NCI-H1694 treated with DMSO at 0.1 percent for 48 hours (cell line): ENCODE measurements around the gene PRDX3.
A peak's percentile ranks its signal among the peaks of the same experiment; 100 is the strongest.
"Not testable (repeated sequence)": the region's sequence is repeated elsewhere in the genome, so short reads cannot be mapped to it uniquely, and the experiment has no call there.

ENCODE experiments used
- DNase-seq: peaks from one replicate; lab custom pipeline; 2025; lab: John Stamatoyannopoulos, UW

Gene PRDX3

GRCh38 chr10:119165171-119166117 is 13.2 kb downstream of the PRDX3 start, which contains the start of gene SFXN4:
TSS of gene SFXN4 (minus strand) at chr10:119165714. CDS start at chr10:119165647, 67 bp downstream.
- peak; percentile 19 for DNase-seq

GRCh38 chr10:119162452-119163092 is 16.0 kb downstream of the PRDX3 start:
- no peak for DNase-seq

GRCh38 chr10:119161680-119162451 is 16.7 kb downstream of the PRDX3 start:
- no peak for DNase-seq

- DNase-seq = no peak
Measured at GRCh38 chr10:119159332-119159731, 19.3 kb downstream of the PRDX3 start.

GRCh38 chr10:119153661-119154060 is 25.0 kb downstream of the PRDX3 start:
- no peak for DNase-seq

GRCh38 chr10:119153041-119153440 is 25.6 kb downstream of the PRDX3 start:
- no peak for DNase-seq

- not testable (repeated sequence) for DNase-seq
Measured at GRCh38 chr10:119151601-119152000, 27.0 kb downstream of the PRDX3 start.

GRCh38 chr10:119149729-119150128 is 28.9 kb downstream of the PRDX3 start:
- no peak for DNase-seq

- DNase-seq = no peak
Measured at GRCh38 chr10:119149157-119149556, 29.5 kb downstream of the PRDX3 start.

- DNase-seq = no peak
Measured at GRCh38 chr10:119143657-119144056, 35.0 kb downstream of the PRDX3 start.

- DNase-seq = no peak
Measured at GRCh38 chr10:119140603-119141245, 37.9 kb downstream of the PRDX3 start.

GRCh38 chr10:119139464-119140067 is 39.0 kb downstream of the PRDX3 start:
- DNase-seq = no peak

GRCh38 chr10:119138346-119139306 is 40.0 kb downstream of the PRDX3 start:
- DNase-seq = no peak

GRCh38 chr10:119137878-119138277 is 40.7 kb downstream of the PRDX3 start:
- DNase-seq = not testable (repeated sequence)

GRCh38 chr10:119136084-119136483 is 42.5 kb downstream of the PRDX3 start:
- DNase-seq = no peak

- no peak for DNase-seq
Measured at GRCh38 chr10:119135513-119135881, 43.1 kb downstream of the PRDX3 start.

- no peak for DNase-seq
Measured at GRCh38 chr10:119133949-119134348, 44.7 kb downstream of the PRDX3 start.

- DNase-seq = no peak
Measured at GRCh38 chr10:119132521-119133345, 45.9 kb downstream of the PRDX3 start.

- DNase-seq = no peak
Measured at GRCh38 chr10:119131512-119132240, 46.9 kb downstream of the PRDX3 start.
